ENCODE measurements around the gene HPN.
"Not testable (repeated sequence)": the region's sequence is repeated elsewhere in the genome, so short reads cannot be mapped to it uniquely, and the experiment has no call there.

Gene HPN

GRCh38 chr19:35041548-35042055 is at the start of gene HPN:
Gene HPN (plus strand): TSS chr19:35041721. CDS start chr19:35042507, 786 bp downstream.
- DNase-seq (ENCODE audit: low read depth in 2 of 2) = no peak

GRCh38 chr19:34992582-34992981 is 48.9 kb upstream of the HPN start:
- DNase-seq (ENCODE audit: low read depth in 2 of 2) = not testable (repeated sequence)

- DNase-seq (ENCODE audit: low read depth in 2 of 2) = no peak
Observed at GRCh38 chr19:34994286-34994642, 47.3 kb upstream of the HPN start.

GRCh38 chr19:34994643-34995541 is 46.6 kb upstream of the HPN start:
- no peak for DNase-seq (ENCODE audit: low read depth in 2 of 2)

- DNase-seq (ENCODE audit: low read depth in 2 of 2) = no peak
Observed at GRCh38 chr19:34995551-34995950, 46.0 kb upstream of the HPN start.

- no peak for DNase-seq (ENCODE audit: low read depth in 2 of 2)
Observed at GRCh38 chr19:34997071-34997617, 44.4 kb upstream of the HPN start.

- DNase-seq (ENCODE audit: low read depth in 2 of 2) = not testable (repeated sequence)
Observed at GRCh38 chr19:34998224-34998623, 43.3 kb upstream of the HPN start.

GRCh38 chr19:34998777-34999497 is 42.6 kb upstream of the HPN start:
- no peak for DNase-seq (ENCODE audit: low read depth in 2 of 2)

GRCh38 chr19:34999498-35000337 is 41.8 kb upstream of the HPN start, which contains the start of gene GRAMD1A:
Gene GRAMD1A (plus strand): TSS chr19:35000323. CDS start chr19:35000479, 156 bp downstream.
- DNase-seq (ENCODE audit: low read depth in 2 of 2) = peak; percentile 76

- DNase-seq (ENCODE audit: low read depth in 2 of 2) = no peak
Observed at GRCh38 chr19:35000338-35000646, 41.2 kb upstream of the HPN start.

- DNase-seq (ENCODE audit: low read depth in 2 of 2) = no peak
Observed at GRCh38 chr19:35000647-35001501, 40.6 kb upstream of the HPN start.

- DNase-seq (ENCODE audit: low read depth in 2 of 2) = no peak
Observed at GRCh38 chr19:35002037-35002535, 39.4 kb upstream of the HPN start.

GRCh38 chr19:35004517-35005255 is 36.8 kb upstream of the HPN start:
- DNase-seq (ENCODE audit: low read depth in 2 of 2) = no peak

GRCh38 chr19:35005256-35005977 is 36.1 kb upstream of the HPN start:
- no peak for DNase-seq (ENCODE audit: low read depth in 2 of 2)

- DNase-seq (ENCODE audit: low read depth in 2 of 2) = not testable (repeated sequence)
Observed at GRCh38 chr19:35006007-35006341, 35.5 kb upstream of the HPN start.

- DNase-seq (ENCODE audit: low read depth in 2 of 2) = no peak
Observed at GRCh38 chr19:35006342-35006998, 35.1 kb upstream of the HPN start.

GRCh38 chr19:35006999-35007365 is 34.5 kb upstream of the HPN start:
- no peak for DNase-seq (ENCODE audit: low read depth in 2 of 2)

GRCh38 chr19:35007427-35007826 is 34.1 kb upstream of the HPN start:
- not testable (repeated sequence) for DNase-seq (ENCODE audit: low read depth in 2 of 2)

- DNase-seq (ENCODE audit: low read depth in 2 of 2) = no peak
Observed at GRCh38 chr19:35008891-35009341, 32.6 kb upstream of the HPN start.

Measured in fibroblast of skin of left biceps (primary cell).